HEK293 (cell line): ENCODE measurements around the gene KCNB1.

Source experiments
- KLF9 ChIP-seq: fragments of 450-650 bp; formaldehyde crosslinking; IDR thresholded peaks from 2 replicates; pipeline ENCODE4 v1.5.1; 2016; ENCODE audit warnings: missing biosample characterization, missing genetic modification characterization, low read depth
- REST ChIP-seq: fragments of 450-650 bp; formaldehyde crosslinking; IDR thresholded peaks from 2 replicates; pipeline ENCODE4 v1.5.1; 2016; ENCODE audit warnings: missing biosample characterization, missing genetic modification characterization
- SETDB1 ChIP-seq: IDR thresholded peaks from one replicate; pipeline ENCODE4 v1.6.1; 2017; ENCODE audit warnings: mild to moderate bottlenecking, low read length, moderate library complexity, mixed read lengths; ENCODE audit not compliant: insufficient read length
- ZBTB1 ChIP-seq: fragments of 450-650 bp; formaldehyde crosslinking; IDR thresholded peaks from 2 replicates; pipeline ENCODE4 v1.5.1; 2016; ENCODE audit warnings: missing biosample characterization, missing genetic modification characterization
- ZNF138 ChIP-seq: fragments of 450-650 bp; formaldehyde crosslinking; IDR thresholded peaks from 2 replicates; pipeline ENCODE4 v1.5.1; 2016; ENCODE audit warnings: missing biosample characterization, missing genetic modification characterization, borderline replicate concordance
- ZNF16 ChIP-seq: fragments of 450-650 bp; formaldehyde crosslinking; IDR thresholded peaks from 2 replicates; pipeline ENCODE4 v1.5.1; 2016; ENCODE audit warnings: low read depth, missing biosample characterization, missing genetic modification characterization
- ZNF24 ChIP-seq: fragments of 450-650 bp; formaldehyde crosslinking; IDR thresholded peaks from 2 replicates; pipeline ENCODE4 v1.5.1; 2016; ENCODE audit warnings: missing biosample characterization, missing genetic modification characterization
- ZNF350 ChIP-seq: fragments of 450-650 bp; formaldehyde crosslinking; IDR thresholded peaks from 2 replicates; pipeline ENCODE4 v1.5.0; 2017; ENCODE audit warnings: missing biosample characterization, mild to moderate bottlenecking, missing genetic modification characterization
- ZNF416 ChIP-seq: fragments of 450-650 bp; formaldehyde crosslinking; IDR thresholded peaks from 2 replicates; pipeline ENCODE4 v1.5.1; 2016; ENCODE audit warnings: missing biosample characterization, missing genetic modification characterization
- ZNF513 ChIP-seq: fragments of 450-650 bp; IDR thresholded peaks from 2 replicates; pipeline ENCODE4 v1.5.1; 2018; ENCODE audit warnings: missing biosample characterization, missing genetic modification characterization
- TF ChIP-seq, protein P1 (sequence below): fragments of 450-650 bp; formaldehyde crosslinking; IDR thresholded peaks from 2 replicates; pipeline ENCODE4 v1.5.1; 2016; ENCODE audit warnings: missing biosample characterization, missing genetic modification characterization

GRCh38 chr20:49466114-49466912, 16.2 kb downstream of the KCNB1 start:
- TF ChIP-seq ZNF350 (tag by site-specific recombination) (no peak), KLF9 (no peak), ZNF138 (no peak), REST (tag by site-specific recombination) (no peak), SETDB1 (no peak), ZNF416 (tag by site-specific recombination) (no peak), ZNF24 (tag by site-specific recombination) (no peak), ZBTB1 (tag by site-specific recombination) (no peak), ZNF513 (tag by site-specific recombination) (no peak), ZNF16 (tag by site-specific recombination) (no peak)
- TF ChIP-seq, protein P1, sequence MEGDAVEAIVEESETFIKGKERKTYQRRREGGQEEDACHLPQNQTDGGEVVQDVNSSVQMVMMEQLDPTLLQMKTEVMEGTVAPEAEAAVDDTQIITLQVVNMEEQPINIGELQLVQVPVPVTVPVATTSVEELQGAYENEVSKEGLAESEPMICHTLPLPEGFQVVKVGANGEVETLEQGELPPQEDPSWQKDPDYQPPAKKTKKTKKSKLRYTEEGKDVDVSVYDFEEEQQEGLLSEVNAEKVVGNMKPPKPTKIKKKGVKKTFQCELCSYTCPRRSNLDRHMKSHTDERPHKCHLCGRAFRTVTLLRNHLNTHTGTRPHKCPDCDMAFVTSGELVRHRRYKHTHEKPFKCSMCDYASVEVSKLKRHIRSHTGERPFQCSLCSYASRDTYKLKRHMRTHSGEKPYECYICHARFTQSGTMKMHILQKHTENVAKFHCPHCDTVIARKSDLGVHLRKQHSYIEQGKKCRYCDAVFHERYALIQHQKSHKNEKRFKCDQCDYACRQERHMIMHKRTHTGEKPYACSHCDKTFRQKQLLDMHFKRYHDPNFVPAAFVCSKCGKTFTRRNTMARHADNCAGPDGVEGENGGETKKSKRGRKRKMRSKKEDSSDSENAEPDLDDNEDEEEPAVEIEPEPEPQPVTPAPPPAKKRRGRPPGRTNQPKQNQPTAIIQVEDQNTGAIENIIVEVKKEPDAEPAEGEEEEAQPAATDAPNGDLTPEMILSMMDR (tag by site-specific recombination): no peak
